ENCODE data around the gene ANKLE2.
"Not testable (repeated sequence)": the region's sequence is repeated elsewhere in the genome, so short reads cannot be mapped to it uniquely, and the experiment has no call there.

Gene ANKLE2

GRCh38 chr12:132719141-132719953 lies 42.3 kb downstream of the ANKLE2 start:
- DNase-seq (ENCODE audit: low spot score) = no peak

GRCh38 chr12:132718644-132719043 lies 43.0 kb downstream of the ANKLE2 start:
- no peak for DNase-seq (ENCODE audit: low spot score)

GRCh38 chr12:132717531-132718387 lies 43.9 kb downstream of the ANKLE2 start:
- DNase-seq (ENCODE audit: low spot score) = no peak

GRCh38 chr12:132717011-132717410 lies 44.6 kb downstream of the ANKLE2 start:
- DNase-seq (ENCODE audit: low spot score) = no peak

GRCh38 chr12:132716356-132716755 lies 45.3 kb downstream of the ANKLE2 start:
- DNase-seq (ENCODE audit: low spot score) = no peak

- DNase-seq (ENCODE audit: low spot score) = no peak
Observed at GRCh38 chr12:132715874-132716273, 45.8 kb downstream of the ANKLE2 start.

- DNase-seq (ENCODE audit: low spot score) = no peak
Observed at GRCh38 chr12:132713123-132713522, 48.5 kb downstream of the ANKLE2 start.

GRCh38 chr12:132711080-132711843 lies 50.4 kb downstream of the ANKLE2 start:
- no peak for DNase-seq (ENCODE audit: low spot score)

- peak; percentile 87 for DNase-seq (ENCODE audit: low spot score)
Observed at GRCh38 chr12:132710405-132711079, 51.1 kb downstream of the ANKLE2 start, which contains the start of gene PGAM5. Gene PGAM5, plus strand, starts transcription at chr12:132710842. Its CDS starts 35 bp downstream, at chr12:132710877.

GRCh38 chr12:132710043-132710404 lies 51.6 kb downstream of the ANKLE2 start:
- no peak for DNase-seq (ENCODE audit: low spot score)

GRCh38 chr12:132708150-132708549 lies 53.5 kb downstream of the ANKLE2 start:
- no peak for DNase-seq (ENCODE audit: low spot score)

- DNase-seq (ENCODE audit: low spot score) = no peak
Observed at GRCh38 chr12:132707241-132707640, 54.4 kb downstream of the ANKLE2 start.

- DNase-seq (ENCODE audit: low spot score) = no peak
Observed at GRCh38 chr12:132703641-132704040, 58.0 kb downstream of the ANKLE2 start.

GRCh38 chr12:132702640-132703039 lies 59.0 kb downstream of the ANKLE2 start:
- no peak for DNase-seq (ENCODE audit: low spot score)

- no peak for DNase-seq (ENCODE audit: low spot score)
Observed at GRCh38 chr12:132700212-132700822, 61.3 kb downstream of the ANKLE2 start.

GRCh38 chr12:132698341-132698740 lies 63.3 kb downstream of the ANKLE2 start:
- no peak for DNase-seq (ENCODE audit: low spot score)

GRCh38 chr12:132695431-132695830 lies 66.2 kb downstream of the ANKLE2 start:
- no peak for DNase-seq (ENCODE audit: low spot score)

GRCh38 chr12:132694888-132695287 lies 66.7 kb downstream of the ANKLE2 start:
- DNase-seq (ENCODE audit: low spot score) = not testable (repeated sequence)

GRCh38 chr12:132692030-132692429 lies 69.6 kb downstream of the ANKLE2 start:
- not testable (repeated sequence) for DNase-seq (ENCODE audit: low spot score)

GRCh38 chr12:132690112-132690511 lies 71.5 kb downstream of the ANKLE2 start:
- DNase-seq (ENCODE audit: low spot score) = no peak

- DNase-seq (ENCODE audit: low spot score) = no peak
Observed at GRCh38 chr12:132689227-132689626, 72.4 kb downstream of the ANKLE2 start.

Measured in putamen (tissue), 1 donor.